Suppressor macrophage treated with lipopolysaccharide for 1 hour (primary cell): ENCODE measurements around the gene BMP8A.

Experiments used
- DNase-seq, 3 donors: peaks; one replicate each; pipeline ENCODE4 v3.0.0-alpha.2; 2020 to 2022

BMP8A gene

DNA sequence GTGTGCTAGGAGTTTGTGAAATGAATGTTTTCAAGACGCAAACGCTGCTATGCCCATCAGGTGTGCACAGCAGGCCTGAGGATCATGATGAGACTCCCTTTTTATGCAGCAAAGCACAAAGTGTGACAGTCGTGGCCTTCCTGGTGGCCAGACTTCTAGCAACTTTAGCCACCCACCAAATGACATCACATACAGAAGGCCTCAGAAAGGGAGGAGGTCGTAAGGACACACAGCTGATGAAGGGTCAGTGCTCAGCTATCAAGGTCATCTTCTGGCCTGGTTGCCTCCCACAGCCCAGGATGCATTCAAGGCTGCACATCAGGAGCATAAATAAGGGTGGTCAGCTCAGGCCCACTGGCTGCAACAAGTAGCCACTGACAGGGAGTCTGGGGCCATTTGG lies 36.6 kb downstream of the BMP8A start:
- DNase-seq: no peak

DNA sequence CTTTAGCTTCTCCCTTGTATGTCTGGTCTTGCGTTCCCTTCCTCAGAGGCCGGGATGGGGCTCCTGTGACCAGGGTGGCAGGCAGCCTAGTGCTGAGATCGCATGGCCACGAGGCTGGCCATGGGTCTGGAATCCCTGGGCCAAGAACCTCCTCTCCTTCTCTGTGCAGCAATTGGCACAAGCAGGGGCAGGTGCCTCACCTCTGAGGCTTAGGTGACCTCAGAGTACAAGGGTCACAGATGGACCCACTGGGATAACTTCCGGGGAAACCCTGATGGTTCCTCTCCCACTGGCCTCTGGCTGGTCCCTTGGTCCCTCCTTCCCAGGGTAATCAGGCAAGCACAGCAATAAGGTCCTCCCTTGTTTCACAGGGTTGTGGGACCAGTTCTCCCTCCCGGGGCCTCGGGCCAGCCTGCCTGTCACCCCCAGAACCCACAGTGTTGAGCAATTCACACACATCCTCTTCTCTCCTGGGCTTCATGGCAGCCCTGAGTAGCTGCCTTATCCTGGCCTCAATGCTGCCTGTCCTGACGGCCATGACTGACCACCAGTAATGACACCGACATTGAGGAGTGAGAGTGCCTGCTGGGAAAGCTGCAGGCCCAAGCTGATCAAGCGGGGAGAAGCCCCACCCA lies 38.6 kb downstream of the BMP8A start:
- DNase-seq: peak in 1 of 3 donors; percentile 33

DNA sequence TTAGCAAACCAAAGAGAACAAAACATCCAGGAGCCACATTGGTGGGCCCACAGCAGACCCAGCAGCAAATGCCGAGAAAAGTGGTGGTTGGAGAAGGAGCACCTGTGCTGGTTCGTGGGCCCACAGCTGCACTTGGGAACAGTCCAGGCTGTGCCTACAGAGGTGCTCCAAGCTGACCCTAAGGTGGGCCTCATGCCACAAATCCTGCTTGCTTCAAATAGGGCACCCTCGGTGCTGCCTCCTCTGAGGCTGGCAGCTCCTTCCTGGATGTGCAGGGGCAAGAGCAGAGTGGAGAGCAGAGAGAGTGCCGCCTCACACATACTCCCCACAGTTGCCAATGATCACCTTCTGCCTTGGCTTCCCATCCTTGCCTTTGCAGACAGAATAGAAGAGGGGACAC lies 40.1 kb downstream of the BMP8A start:
- no peak for DNase-seq

DNA sequence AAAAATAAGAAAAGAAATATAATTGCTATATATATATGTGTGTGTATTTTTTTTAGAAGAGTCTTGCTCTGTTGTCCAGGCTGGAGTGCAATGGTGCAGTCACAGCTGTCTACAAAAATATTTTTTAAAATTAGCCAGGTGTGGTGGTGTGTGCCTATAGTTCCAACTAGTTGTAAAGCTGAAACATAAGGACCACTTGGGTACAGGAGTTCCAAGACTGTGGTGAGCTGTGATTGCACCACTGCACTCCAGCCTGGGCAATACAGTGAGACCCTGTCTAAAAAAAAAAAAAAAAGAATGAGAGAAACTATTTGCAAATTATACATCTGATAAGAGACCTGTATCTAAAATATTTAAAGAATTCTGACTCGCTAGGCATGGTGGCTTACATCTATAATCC lies 42.0 kb downstream of the BMP8A start:
- DNase-seq: no peak

DNA sequence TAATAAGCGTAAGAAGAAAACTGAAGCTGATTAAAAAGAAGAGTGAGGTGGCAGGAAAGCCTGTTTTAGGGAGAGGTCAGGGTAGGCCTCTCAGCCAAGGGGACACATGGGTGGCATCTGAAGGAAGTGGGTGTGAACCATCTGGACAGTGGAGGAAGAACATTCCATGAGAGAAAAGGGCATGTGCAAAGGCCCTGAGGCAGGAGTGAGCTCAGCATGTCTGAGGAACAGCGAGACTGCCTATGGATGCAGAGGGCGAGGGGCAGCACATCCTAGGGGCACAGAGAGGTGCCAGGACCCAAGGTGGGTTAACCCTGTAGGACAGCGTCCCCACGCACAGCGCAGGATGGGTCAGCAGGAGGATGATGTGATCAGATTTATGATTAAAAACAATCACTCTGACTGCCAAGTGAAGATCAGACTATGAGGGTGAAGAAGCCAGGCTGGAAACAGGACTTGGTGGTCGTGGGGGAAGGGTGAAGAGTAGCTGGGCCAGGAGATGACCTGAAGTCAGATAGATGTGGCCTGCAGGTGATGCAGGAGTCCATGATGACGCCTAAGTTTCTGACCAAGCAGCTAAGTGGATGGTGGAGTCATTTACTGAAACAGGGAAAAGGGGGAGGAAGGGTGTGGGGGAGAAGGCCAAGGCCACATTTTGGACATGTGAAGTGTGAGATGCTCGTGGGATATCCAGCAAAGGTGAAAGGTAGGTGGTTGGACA lies 47.3 kb downstream of the BMP8A start:
- no peak for DNase-seq

DNA sequence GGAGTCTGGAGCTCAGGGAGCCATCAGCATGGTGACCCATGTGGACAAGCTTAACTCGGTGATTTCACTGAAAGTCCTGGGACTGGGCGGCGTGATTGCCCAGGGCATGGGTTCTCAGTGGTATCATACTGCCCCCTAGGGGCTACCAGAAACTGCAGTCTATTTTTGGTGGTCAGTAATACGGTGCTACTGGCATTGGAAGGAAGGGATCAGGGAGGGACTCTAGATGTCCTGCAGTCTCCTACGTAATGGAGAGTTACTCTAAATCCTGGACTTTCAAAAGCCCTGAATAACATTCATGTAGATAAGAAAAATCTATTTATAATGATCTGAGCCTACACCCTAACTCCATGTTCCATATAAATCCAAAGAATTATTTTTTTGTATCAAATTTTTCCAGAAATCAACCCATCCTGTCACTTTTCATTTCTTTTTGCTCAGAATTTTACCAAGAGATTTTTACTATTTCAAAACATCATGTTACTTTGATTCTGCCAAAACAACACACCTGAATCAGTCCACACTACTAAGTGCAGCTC lies 47.9 kb downstream of the BMP8A start:
- peak; percentile 89 to 90 (median 89) for DNase-seq

DNA sequence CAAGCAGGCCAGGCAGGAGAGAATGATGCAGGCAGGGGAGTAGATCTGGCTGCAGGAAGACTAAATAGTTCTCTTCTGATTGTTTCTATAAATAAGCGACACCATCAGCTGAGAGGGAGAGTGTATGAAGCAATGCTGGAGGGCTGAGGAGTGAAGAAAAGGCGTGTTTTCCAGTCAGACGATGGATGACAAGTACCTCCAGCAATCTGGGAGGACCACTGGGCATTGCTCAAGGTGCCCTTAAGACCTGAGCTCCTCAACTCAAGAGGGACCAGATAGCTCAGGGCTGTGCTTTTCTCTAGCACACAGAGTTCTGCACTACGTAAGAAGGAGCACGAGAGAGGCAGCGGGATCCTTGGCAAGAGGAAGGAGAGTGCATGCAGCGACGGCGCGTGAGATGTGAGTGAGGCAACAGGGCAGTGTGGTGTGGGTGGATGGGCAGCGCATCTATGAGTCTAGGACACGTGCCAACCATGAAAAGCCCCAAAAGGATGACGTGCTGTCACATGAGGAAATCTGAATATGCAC lies 49.1 kb downstream of the BMP8A start:
- peak; percentile 96 to 98 (median 98) for DNase-seq

DNA sequence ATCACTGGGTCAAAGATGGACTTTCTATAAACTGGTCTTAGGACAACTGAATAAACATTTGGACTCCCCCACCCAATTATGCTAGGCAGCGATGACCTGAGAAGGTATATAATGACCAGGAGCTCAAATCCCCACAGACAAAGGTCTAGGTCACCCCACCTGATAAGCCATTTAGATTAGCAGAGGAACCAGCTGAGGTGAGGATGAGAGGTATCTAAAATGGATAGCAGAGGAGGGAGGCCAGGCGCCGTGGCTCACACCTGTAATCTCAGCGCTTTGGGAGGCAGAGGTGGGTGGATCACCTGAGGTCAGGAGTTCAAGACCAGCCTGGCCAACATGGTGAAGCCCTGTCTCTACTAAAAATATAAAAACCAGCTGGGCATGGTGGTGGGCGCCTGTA lies 51.5 kb downstream of the BMP8A start:
- no peak for DNase-seq

DNA sequence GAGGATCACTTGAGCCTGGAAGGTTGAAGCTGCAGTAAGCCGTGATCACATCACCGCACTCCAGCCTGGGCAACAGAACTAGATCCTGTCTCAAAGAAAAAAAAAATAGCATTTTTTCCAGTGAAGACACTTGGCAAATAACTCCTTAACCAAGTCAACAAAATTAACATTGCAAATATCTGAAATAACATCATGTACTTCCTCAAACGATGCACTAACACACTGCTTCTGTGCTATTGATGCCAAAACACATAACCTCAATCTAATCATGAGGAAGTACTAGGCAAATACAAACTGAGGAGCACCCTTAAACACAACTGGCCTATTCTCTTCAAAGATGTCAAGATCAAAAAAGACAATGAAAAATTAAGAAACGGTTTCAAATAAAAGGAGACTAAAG lies 52.9 kb downstream of the BMP8A start:
- peak; percentile 25 to 55 (median 54) for DNase-seq

DNA sequence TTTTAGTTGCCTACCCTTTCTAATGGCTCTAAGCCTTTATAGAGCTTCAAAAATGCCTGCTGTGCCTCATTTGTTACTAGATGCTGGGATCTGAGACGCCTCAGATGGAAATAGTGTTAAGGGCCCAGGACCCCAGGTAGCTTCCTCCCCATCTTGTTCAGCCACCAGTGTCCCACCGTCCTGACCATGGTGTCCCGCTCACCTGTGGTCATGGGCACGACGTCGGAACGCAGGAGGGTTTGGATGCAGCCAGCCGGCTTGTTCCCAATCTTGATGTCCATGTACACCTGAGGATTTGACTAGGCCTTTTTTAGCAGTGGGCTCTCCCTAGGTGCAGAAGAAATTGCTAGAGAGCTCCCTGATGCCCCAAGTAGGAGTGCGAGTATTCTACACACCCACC lies 54.1 kb downstream of the BMP8A start:
- DNase-seq: no peak

DNA sequence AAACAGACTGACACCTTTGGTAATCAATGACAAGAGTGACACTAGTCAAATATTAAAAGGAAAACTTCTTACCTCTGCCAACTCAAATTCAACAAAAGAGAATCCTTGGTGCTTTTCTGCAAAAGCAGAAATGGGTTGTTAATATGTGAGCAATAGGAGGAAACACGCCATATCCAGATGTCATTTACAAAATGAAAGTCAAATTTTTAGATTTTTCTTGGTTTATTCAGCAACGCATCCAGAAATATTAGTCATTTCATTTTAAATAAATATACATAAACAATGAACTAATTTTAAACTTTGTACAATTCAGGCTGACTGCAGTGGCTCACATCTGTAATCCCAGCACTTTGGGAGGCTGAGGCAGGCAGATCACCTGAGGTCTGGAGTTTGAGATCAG lies 62.8 kb downstream of the BMP8A start:
- no peak for DNase-seq

DNA sequence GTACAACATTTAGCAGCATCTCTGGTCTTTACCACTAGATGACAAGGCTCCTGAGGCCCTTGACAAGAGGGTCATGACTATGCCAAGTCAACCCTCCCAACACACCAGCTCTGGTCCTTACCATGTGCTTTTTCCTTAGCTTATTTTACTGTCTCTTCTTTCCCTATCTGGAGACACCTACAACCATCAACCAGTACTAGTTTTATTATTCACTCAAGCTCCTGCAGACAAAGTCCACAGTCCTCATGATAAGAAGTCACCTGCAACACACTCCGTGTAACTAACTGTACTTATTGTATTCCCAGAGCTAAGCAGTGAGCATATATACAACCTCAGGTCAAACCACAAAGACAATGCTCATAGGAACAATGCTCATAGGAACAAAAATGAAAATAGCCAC lies 69.8 kb downstream of the BMP8A start:
- no peak for DNase-seq

DNA sequence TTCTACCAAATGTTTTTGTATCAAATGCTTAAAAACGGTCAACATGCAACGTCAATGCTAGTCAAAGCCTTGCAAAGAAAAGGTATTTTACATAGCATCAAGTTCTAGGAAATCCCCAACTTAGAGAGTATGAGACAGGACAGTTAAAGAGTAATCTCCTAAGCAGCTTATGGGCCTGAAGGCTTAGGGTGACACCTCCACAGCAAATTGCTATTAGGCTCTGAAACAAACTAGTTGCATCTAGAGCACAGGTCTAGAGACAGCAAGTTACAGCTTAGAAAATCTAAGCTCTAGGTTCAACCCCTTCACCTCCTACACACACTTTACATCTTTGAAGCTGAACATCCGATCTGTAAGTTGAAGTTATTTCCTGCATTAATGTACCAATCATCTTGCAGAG lies 71.5 kb downstream of the BMP8A start:
- DNase-seq: no peak

DNA sequence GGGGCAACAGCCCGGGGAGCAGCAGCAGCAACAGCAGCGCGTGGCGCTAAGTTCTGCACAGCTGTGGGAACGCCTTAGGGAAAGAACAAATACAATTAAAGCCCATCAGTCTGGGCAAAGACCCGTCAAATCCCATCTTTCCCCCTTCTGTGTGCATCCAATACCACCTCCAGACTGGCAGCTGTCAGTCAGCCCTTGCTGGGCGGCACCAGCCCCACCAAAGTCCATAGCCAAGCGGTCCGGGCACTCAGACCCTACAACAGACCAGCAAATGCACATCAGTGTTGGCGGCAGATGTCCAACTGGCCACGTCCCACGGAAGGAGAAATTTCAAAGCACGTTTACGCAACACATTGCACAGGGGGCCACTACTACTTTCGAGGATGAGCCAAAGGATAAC lies 72.2 kb downstream of the BMP8A start:
- DNase-seq: no peak

DNA sequence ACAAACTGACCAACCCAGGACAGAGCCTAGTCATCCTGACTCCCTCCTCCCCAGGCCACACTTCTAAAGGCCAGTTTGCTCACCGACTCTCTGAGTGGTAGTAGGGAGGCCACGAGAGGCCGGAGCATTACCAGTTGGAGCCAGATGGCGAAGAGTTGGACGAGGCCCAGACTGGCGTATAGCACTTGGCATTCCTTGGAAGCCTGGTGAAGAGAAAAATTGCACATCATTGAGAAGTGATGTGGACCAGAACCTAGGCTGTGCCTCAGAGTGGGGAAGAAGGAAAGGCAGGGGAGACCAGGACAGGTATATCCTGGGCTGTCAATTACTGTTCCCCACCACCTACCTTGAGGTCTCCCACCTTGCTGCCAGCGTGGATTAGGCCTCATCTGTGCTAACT lies 72.9 kb downstream of the BMP8A start:
- no peak for DNase-seq

DNA sequence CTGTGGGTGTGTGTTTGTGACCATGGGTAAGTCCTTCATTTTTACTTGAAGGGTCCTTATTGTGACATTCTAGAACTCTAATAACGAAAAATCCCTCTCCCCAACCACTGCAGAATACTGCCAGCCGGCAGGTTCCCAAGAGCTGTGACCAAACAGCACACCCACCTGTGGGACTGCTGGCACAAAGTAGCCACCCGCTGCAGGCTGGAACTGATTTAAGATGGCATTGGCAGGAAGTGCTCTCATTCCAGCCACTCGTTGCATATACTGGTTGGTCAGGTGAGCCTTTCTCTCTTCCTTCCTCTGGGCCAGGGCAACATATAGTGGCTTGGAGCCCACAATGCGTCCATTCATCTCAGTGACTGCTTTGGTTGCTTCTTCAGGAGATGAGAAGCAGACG lies 73.5 kb downstream of the BMP8A start:
- DNase-seq: no peak

DNA sequence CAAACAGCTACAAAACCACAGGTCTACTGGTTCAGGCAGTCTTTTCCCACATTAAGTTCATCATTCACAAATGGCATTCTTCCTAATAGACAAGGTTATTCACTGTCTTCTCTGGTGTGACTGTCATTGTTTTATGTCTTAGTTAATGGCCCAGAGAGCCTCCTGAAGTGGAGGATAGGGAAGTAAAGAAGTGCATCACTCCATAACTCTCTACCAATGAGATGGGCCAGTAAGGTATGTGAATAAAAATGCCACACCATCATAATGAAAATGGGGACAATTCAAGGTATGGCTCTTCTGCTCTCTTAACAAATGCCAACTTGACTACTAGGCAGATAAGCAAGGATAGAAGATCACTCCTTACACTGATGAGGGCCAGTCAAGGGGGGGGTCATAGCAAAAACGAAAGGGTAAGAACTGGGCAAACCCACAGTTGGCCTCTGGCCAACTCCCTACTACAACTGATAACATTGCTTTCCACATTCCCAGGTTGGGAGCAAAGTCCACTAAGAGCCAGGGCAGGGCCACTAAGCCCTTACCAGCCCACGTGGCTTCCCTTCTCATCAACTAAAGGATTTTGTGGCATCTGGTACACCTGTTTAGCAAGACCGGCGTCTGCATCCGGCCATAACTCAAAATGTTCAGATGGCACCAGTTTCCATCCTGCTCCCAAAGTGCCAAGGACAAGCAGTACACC lies 75.2 kb downstream of the BMP8A start:
- DNase-seq: no peak

DNA sequence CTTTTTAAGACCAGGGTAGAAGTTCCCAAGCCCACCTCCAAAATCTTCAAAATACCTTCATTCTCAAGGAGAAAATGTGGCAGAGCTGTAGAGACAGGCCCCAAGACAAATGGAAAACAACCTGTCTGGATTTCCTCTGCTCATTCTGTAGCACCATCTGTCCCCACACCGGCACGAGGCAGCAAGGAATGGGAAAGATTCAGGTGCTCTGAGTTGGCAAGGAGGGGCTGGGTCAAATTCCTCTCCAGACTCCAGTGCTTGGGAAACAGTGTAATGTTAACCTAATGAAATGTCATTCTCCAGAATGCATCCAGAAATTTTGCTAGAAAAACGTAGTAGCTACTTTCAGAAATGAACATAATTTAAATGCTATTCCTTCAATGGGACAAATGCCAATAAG lies 75.9 kb downstream of the BMP8A start:
- no peak for DNase-seq

DNA sequence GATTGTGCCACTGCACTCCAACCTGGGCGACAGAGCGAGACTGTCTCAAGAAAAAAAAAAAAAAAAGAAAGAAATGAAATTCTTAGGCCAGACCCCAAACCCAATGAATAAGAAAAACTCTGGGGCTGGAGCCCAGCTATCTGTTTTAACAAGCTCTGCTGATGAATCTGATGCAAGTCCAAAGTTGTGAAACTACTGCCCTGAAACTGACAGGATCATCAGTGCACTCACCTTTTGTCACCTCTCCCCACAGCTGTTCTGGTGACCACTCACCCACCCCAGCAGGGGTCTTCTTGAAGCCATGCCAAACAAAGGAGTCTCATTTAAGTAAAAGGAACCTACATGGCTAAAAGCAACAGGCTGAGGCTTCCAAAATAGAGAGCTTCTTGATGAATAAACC lies 76.8 kb downstream of the BMP8A start:
- no peak for DNase-seq

DNA sequence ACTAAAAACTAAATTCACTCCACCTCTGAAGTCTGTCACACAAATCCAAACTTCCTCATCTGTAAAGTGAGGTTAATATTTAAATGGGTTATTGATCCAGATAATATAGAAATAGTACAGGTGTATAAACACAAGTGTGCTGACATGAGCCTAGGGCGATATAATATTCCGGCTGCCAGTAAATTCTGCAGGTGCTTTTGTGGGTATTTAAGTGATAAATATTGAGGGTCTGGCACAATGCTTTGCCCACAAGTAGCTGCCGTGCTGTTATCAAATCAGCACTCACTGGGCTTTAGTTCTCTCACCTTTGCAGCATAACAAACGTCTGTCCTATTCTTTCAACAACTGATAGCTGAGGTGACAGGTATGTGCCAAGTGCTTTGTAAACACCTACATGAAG lies 77.6 kb downstream of the BMP8A start:
- no peak for DNase-seq

DNA sequence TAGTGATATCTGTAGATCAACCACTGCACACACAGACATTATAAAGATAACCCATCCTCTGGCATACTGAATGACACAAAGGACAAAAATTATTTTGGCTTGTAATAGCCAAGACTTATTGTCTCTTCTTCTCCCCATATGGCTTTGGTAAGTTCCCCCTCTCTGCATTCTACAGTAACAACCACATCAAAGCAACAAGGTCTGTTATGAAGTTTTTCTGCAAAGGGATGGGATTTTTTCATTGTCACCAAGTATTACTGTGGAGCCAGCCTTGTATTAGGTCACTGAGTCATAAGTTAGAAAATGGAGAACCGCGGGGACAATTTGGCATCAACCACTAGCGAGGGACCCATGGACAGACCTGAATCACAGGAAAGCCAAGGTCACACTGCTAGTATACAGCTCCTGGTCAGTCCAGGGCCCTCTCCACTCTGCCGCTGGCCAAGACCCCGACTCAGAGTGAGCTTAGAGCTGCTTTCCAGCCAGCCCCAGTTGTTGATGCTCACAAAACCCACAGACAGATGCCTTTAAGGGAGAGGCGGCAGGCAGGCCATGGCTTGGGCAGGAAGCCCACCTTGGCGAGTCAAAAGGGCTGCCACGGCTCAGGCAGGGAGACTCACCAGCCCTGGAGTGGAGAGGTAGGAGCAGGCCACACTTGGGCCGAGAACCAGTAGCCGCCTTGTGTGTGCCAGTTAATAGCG lies 79.2 kb downstream of the BMP8A start:
- no peak for DNase-seq

DNA sequence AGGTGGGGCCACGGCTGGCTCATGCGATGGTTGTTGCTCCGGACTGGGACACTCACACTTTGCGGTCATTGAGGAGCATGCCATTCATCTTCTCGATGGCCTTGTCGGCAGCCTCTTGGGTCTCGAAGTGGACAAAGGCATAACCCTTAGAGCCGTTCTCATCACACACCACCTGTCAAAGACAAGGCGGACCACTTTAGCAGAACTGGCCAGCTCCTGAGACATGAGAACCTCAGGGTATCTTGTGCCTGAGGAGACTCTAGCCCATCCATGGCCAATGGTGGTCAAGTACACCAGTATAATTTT lies 79.7 kb downstream of the BMP8A start:
- no peak for DNase-seq

DNA sequence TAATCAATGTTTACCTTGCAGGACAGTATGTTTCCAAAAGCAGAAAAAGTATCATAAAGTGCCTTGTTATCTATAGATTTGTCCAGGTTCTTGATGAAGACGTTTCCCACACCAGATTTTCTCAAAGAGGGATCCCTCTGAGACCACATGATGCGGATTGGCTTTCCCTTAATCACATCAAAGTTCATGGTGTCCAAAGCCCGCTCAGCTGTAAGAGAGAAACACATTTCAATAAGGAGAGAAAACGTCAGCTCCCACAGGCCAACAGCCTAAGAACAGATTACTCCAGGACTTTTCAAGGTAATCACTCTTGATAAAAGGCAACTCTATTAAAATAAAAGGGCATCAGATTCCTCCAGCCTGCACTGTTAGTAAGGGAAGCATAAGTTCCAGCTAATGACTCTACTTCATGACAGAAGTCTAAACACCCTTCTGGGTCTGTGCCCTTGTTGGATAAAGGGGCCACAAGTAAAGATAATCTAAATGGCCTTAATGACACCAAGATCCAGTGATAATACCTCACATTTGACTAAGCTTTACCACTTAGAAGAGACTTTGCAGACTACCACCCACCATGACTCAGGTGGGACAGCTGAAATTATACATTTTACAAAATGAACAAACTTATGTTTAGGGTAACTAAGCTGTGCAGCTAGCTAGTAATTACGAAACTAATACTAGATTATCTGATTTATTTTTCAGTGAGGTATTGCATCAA lies 81.1 kb downstream of the BMP8A start:
- DNase-seq: no peak
